T-helper 1 cell (primary cell): ENCODE data around the gene BAD.

Experiments
- DNase-seq, 5 donors: peaks; one replicate each; pipeline ENCODE4 v3.0.0-alpha.2; 2012 to 2020

The BAD gene

DNA sequence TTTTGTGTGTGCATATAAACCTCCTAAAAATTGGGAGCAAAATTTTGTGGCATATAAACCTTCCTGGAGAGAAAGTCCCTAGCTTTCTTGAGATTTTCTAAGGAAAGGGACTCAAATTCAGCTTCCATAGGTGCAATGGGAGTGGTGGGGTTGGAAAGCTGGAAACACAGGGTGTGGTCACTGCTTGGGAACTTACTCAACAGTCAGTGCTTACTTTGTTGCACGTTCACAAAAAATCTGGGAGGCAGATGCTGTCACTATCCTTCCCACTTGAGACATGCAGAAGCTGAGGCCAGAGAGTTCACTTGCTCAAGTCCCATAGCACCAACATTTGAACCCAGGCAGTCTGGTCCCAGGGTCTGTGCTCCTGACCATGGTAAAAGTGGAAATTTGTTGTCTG is 11.8 kb upstream of the BAD start:
- DNase-seq = no peak

DNA sequence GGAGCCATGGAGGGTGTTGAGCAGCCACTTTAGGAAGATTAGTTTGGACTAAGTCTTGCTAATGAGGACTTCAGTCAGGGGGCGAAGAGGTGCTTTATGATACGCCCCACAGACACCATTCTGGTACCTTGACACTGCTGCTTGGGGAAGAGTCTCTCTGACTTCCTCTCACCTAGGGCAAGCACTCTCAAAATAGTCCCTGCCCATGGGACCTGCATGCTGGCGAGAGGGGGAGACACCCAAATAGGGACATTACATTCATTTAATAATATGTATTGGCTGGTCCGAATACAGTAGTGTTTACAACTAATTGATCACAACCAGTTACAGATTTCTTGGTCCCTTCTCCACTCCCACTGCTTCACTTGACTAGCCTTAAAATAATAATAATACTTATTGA is 11.3 kb upstream of the BAD start:
- DNase-seq = no peak

DNA sequence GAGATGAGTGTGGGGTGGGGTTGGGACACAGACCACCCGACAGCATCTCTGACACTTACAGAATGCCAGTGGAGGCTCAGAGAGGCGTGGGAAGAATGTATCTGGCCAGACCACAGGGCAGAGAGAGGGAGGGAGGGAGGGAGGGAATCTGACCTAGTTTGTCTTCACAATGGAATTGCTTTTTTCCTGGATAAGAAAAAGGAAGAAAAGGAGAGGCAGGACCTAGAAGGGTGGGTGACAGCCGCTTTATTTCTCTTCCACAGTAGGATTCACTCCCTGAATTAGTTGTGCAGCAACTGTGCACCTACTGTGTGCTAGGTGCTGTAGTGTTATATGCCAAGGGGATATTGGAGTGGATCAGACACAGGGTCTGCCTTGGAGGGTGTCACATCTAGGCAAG is 10.3 kb upstream of the BAD start:
- DNase-seq = no peak

DNA sequence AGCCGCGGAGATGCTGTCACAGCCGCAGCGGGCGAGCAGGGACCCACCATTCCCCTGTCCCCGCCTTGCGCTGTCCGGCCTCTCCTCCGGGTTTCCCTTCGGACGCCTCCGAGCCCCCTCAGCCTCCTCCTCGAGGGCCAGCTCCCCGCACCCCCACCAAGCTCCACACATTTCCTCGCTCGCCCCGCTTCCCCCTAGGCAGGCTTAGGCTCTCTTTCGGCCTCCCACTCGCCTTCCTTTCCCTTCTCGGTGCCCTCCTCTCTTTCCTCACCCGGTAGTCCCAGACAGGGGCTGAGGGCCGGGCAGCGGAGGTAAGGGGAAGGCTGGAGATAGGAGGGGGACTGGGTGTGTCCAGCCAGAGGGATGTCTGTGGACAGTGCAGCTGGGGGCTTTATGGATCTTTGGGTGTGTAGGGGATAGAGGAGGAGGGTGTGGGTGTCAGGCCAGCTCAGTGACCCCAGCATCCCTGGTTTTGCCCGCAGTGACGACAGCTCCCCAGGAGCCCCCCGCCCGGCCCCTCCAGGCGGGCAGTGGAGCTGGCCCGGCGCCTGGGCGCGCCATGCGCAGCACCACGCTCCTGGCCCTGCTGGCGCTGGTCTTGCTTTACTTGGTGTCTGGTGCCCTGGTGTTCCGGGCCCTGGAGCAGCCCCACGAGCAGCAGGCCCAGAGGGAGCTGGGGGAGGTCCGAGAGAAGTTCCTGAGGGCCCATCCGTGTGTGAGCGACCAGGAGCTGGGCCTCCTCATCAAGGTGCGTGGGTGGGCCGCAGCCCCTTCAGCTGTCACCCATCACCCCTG is 8.2 kb upstream of the BAD start:
- no peak for DNase-seq

DNA sequence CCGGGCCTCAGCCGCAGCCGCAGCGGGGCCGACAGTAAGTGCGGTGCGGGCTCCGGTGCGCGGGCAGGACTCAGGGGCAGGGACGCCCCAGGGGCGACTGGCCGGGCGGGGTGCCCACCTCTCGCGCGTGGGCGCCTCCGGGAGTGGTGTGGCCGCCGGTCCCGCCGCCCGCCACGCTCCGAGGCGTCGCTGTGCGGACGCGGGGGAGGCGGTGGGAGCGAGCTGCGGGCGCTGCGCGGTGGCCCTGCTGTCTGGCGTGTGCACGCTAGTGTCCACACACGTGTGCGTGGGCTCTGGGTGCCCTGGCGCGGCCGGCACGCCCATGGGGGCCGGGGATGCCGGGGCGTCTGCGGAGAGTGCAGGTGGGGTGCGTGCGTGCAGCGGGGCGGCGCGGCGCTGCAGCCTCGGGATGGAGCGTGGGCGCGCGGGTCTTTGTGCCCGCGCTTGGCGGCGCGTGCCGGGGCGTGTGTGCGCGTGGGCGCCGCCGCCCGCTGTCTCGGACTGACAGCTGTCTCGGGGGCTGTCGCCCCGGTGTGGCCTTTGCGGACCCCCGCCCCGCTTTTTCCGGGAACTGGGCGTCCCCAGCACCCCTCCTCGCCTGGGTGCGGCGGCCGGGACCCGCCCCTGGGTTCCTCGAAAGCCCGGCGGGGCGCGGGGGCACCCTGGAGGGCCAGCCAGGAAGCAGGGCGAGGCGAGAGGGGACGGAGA is 7.4 kb upstream of the BAD start:
- DNase-seq = no peak

DNA sequence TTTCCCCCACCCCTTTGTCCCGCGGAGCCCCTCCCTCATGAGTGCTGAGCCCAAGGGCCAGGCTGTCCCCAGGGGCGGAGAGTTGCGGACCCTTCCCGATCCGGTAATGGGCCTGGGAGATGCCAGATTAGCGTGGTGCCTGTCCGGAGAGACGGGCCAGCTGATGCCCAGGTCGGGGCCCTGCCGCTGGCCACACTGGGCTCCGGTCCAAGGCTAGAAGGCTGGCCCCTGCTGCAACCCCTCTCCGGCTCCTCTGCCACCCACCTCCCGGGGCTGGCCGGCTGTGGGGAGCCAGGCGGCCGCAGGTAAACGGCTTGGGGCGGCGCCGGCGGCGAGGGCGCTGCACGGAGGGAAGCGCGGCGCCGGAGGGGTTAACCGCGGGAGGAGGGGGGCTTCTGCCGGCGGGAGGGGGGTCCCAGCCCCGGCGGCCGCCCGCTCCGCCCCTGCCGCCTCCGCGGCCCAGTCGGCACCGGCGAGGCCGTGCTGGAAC is 6.8 kb upstream of the BAD start, which contains the start of gene KCNK4:
KCNK4 (plus strand) TSS at position 41 of the 490 bp plus-strand sequence. CDS start 1,717 bp downstream, outside the sequence.
- DNase-seq = no peak

DNA sequence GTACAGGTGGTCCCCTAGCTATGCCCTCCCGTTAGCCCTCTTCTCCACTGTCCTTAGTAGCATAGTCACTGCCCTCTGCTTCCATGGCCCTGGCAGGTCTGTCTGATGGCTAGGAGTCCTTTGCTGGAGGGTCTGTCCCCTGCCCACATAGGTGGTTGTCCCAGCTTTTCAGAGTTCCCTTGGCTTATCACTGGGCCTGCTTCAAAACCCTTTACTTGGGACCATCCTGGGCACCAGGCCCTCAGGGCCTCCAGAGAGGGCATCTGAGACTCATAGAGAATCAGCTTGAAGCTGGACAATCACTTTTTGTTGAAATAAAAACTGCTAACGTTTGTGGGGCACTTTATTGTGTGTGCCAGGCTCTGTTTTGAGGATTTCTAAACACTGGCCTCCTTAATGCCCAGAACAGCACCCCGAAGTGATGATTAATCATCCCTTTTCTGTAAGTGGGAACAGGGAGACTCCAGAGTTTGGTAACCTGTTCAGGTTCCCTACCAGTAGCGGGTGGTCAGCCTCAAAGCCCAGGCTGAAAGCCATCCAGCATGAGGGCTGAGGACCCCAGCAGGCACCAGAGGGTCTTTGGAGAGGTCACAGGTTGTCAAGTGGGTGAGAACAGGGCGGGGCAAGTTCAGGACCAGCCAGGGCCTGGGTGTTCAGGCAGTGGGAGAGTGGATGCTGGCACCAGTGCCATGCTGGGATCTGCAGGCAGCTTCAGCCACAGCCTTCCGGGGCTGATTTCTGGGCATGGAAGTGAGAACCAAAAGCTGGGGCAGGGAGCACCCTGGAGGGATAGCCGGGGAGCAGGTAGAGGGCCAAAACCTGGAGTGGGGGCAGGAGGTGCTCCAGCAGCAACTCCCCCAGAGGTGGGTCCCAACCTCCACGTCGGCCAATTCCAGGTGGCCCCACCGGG is 6.1 kb upstream of the BAD start:
- DNase-seq = no peak

DNA sequence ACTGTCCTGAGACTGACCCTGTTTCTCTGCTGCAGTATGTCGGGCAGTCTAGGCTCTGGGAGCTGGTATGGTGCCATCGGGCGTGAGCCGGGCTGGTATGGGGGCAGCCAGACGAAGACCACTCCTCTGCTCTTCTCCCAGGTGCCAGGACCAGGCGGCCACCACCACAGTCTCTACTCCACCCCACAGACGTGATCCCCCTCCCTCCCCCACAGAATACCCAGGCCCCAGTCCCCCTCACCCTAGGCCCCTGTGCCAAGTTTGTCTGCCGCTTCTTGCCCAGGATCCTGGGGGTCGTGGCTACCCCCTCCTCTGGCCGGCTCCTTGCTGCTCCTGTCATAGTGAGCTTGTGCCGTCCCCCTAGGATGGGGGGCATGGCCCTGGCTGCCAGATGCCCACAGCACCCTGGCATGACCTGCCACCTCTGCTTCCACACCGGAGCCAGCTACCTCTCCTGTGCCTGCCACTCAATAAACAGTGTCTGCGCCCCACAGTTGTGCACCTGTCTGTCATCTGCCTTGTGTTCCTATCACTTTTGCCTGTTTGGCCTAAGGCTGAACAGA is 4.6 kb upstream of the BAD start:
- DNase-seq = no peak

DNA sequence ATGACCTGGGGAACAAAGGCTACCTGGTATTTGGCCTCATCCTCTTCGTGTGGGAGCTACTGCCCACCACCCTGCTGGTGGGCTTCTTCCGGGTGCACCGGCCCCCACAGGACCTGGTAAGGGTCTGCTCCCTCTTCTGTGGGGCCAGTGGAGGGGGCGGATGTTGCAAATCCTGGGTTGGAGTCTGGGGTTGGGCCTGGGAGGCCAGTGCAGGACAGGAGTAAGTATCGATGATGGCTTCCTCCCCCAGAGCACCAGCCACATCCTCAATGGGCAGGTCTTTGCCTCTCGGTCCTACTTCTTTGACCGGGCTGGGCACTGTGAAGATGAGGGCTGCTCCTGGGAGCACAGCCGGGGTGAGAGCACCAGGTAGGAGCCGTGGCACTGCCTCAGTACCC is 3.9 kb upstream of the BAD start:
- DNase-seq = no peak

DNA sequence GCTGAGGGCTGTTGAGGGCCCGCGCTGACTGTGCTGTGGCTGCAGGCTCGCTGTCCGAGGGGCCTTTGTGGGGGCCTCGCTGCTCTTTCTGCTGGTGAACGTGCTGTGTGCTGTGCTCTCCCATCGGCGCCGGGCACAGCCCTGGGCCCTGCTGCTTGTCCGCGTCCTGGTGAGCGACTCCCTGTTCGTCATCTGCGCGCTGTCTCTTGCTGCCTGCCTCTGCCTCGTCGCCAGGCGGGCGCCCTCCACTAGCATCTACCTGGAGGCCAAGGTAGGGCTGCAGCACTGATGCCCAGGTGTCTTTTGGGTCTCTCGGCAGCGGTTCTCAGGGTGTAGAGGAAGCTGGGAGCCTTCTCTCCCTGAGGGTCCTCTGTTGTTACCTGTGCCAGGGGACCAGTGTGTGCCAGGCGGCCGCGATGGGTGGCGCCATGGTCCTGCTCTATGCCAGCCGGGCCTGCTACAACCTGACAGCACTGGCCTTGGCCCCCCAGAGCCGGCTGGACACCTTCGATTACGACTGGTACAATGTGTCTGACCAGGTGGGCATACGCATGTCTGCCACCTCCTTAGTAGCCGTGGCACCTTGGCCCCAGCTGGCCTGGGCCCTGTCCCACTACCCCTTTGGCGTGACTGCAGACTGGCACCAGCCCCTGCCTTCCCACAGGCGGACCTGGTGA is 3.3 kb upstream of the BAD start:
- no peak for DNase-seq

DNA sequence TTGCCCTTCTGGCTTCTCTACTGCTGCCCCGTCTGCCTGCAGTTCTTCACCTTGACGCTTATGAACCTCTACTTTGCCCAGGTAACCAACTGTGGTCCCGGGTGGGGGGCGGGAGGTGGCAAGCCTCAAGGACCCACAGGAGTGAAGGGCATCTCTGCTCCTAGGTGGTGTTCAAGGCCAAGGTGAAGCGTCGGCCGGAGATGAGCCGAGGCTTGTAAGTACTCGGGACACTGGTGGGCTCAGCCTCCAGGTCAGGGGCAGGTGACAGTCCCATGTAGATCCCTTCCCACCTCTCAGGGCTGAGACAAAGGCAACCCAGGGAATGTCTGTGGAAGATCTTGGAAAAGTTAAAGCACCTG is 2.3 kb upstream of the BAD start:
- DNase-seq = no peak

DNA sequence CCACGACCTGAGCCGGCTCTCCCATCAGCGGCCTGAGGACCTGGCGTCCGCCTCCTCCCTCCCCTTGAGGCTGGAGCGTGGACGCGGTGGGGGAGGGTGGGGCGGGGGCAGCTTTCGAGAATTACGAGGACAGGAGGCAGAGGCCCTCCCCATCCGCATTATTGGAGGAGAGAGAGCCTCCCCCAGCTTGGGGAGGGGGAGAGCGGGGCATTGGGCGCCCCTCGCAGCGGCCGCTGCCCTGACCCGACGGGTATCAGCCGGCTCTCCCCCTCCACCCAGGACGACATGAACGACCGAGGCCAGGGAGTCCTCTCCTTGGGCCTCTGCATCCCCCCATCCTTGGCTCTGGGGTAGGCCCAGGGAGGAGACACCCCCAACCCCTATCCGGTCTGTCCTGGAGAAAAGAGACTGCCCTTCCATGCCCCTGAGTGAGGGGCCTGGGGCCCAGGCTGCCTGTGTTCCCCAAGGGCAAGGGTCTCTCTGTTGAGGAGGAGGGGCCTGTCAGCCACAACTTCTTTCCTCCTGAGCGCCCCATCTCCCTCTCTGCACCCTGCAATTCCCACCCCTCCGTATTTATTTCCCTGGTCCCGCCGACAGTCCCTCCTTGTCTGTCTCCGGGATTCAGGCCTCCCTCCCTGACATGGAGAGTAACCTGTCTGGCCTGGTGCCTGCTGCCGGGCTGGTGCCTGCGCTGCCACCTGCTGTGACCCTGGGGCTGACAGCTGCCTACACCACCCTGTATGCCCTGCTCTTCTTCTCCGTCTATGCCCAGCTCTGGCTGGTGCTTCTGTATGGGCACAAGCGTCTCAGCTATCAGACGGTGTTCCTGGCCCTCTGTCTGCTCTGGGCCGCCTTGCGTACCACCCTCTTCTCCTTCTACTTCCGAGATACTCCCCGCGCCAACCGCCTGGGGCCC is 1.7 kb upstream of the BAD start:
- peak in 1 of 5 donors; percentile 40 for DNase-seq

DNA sequence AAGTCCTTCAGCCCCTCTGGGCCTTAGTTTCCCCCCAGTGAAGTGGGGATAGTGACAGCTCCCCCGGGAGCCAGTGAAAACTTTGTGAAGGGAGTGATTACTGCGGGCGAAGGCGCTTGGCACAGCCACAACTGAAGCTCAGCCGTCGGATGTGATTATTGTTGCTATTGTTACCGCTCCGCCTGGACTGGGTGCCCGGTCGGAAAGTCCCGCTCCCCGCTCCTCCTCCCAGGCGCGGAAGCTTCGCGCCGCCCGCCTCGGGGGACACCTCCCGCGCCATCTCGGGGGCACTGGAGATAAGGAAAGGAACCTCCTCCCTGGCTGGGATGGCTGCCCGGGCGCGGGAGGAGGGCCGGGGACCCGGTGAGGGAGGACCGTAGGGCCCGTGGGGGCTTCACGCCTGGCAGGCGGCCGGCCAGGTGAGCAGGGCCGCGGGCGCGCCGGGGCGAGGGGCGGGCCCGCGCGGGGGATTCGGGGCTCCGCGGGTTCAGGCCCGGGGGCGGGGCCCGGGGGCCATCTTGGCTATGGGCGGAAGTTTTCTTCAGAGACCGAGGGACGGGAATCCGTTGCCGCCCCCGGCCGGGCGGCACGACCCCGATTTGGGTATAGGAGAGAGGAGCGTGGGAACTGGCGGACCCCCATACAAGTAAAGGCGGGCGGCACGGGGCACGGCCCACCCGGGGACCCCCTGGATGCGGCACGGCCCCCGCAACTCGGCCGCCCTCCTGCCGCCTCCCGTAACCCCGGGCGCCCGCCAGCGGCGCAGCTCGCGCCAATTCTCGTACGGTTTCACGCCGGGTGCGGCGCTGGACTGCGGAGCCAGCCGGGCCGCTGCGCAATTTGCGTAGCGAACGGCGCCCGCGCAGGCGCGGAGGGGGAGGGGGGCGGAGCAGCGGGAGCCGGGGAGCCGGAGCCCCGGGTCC is 758 bp upstream of the BAD start, which contains the start of gene GPR137:
GPR137 (plus strand) TSS at position 887 of the 923 bp plus-strand sequence. CDS start 677 bp downstream, outside the sequence.
- peak; percentile 78 to 88 (median 87) for DNase-seq

DNA sequence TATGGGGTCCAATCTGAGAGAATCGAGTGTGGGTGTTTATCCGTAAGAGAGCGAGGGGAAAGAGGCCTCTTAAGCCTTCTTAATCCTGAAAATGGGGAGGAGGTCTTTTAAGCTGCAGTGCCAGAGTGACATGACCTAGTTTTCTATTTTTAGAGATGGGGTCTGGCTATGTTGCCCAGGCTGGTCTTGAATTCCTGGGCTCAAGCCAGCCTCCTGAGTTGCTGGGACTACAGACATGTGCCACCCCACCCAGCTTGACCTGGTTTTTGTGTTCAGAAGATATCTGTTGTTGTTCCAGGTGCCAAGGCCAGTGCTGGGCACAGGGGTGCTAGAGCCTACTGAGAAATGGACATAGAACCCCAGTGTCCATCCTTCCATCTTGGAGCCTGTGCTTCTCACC is 1.4 kb downstream of the BAD start:
- no peak for DNase-seq

DNA sequence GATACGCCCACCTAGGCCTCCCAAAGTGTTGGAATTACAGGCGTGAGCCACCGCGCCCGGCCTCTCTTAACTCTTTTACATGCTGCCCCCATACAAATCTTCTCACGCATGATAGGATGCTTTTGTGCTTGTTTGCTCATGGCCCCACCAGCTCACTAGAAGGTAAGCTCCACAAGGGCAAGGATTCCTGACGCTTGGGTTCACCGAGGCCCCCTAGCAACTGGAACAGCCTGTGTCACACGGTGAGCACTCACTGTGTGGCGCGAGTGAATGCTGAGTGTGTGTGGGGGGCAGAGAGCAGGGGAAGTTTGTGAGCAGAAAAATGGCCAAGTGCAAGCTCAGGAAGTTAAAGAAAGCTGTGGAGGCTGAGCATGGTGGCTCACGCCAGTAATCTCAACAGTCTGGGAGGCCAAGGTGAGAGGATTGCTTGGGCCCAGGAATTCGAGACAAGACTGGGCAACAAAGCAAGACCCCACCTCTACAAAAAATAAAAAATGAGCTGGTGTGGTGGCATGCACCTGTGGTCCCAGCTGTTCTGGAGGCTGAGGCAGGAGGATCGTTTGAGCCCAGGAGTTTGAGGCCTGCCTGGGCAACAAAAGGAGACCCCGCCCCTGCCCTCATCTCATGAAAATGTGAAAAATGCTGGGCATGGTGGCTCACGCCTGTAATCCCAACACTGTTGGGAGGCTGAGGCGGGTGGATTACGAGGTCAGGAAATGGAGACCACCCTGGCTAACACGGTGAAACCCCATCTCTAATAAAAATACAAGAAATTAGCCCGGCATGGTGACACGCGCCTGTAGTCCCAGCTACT is 2.3 kb downstream of the BAD start:
- DNase-seq = no peak

DNA sequence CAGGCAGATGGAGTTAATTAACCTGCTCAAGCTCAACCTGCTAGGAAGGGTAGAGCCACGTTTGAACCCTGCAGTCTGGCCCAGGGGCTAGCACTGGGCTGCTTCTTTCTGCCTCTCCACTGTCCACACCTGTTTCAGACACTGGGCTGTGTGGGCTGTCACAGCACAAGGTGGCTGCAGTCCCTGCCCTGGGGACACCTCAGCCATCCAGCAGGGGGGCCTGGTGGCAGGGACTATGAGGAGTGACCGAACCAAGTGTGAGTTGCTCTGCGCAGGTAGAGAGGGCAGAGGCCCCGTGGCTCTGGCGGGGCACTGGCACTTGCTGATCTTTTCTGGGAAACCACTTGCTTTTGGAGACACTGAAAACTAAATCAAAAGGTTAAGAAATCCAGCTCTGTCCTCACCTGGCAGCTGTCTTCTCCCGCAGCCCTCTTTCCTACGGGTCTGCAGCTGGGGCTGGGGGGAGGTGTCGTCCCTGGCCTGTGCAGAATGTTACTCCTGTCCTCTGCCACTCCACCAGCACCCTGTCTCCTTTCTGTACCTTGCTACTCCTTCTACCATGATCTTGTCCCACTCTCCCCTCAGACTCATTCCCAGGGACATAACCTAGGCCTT is 5.8 kb downstream of the BAD start:
- no peak for DNase-seq

DNA sequence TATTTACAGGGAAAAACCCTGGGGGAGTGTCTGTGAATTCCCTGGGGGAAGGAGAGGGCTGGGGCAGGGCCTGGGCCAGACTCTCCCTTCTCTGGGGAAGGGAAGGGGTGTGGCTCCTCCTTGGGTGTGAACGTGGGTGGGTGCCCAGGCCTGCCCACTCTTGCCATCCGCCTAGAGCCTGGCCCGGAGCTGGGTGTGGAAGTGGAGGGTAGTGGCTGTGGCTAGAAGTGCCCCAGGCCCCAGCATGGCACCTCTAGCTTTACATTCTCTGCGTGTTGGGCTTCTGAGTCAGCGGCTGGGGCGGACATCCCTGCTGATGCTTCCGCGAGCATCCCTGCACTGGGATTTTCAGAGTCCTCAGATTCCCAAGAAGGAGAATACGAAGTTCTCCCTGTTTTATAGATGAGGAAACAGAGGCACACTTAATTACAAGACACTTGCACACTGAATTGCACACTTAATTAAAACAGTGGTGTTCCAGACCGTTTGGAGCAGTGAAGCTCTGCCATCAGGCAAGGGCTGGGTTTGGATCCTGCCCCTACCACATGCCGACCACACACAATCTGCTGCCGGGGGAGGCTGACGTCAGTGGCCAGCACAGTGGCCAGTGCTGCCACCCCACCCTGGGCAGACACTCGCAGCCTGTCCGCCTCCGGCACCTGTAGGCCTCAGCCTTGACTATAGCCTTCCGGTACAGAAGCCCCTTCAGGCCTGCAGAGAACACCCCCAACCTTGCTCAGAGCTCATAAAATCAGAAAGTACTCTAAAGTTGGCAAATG is 7.6 kb downstream of the BAD start:
- DNase-seq = no peak

DNA sequence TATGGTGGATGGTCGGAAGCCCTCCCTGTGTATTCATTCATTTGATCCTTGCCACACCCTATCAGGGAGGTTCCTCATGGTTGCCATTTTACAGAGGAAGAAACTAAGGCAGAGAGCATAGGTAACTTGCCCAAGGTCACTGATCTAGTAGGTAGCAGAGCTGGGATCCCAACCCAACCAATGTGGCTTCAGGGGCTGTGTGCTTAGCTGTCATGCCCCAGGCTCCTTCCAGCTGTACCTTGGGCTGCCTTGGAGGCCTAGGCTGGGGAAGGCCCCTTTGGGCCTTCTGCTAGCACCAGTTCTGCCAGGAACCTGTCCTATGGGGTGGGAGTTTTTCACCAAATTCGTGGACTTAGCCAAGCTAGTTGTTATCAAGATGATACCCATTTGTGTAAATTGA is 8.6 kb downstream of the BAD start:
- no peak for DNase-seq
